BE2C (cell line): ENCODE data around the gene IER5.

ENCODE experiments used
- DNase-seq: peaks from one replicate; pipeline ENCODE4 v3.0.0-alpha.2; 2020
- H3K27me3 ChIP-seq: fragments of 250-450 bp; sonication (Bioruptor Pico); 2 replicates; pipeline ENCODE4 v1.5.1; 2020; ENCODE audit warnings: mild to moderate bottlenecking
- H3K36me3 ChIP-seq: fragments of 250-450 bp; sonication (Bioruptor Pico); 2 replicates; pipeline ENCODE4 v1.5.1; 2020; ENCODE audit warnings: mild to moderate bottlenecking
- H3K4me1 ChIP-seq: fragments of 250-450 bp; sonication (Bioruptor Pico); 2 replicates; pipeline ENCODE4 v1.5.1; 2020
- H3K4me3 ChIP-seq: 2 replicates; pipeline ENCODE4 v1.5.1; 2011; ENCODE audit warnings: low read depth, low read length
- H3K9me3 ChIP-seq: fragments of 250-450 bp; sonication (Bioruptor Pico); 2 replicates; pipeline ENCODE4 v1.5.1; 2020
- CTCF ChIP-seq: IDR thresholded peaks from 2 replicates; pipeline ENCODE4 v1.5.1; 2012; ENCODE audit warnings: mild to moderate bottlenecking, low read depth, low read length

Gene IER5

GRCh38 chr1:181092883-181093458, 4.5 kb downstream of the IER5 start:
- H3K36me3 ChIP-seq, result no peaks in the 10 kb centered on the region
- H3K9me3 ChIP-seq, result no peaks in the 10 kb centered on the region
- peaks cover 32% of the 10 kb centered on the region for H3K4me1 ChIP-seq
- DNase-seq, result no peak
- TF ChIP-seq CTCF, result no peak
- no peak overlapping the region for H3K4me3 ChIP-seq
- H3K27me3 ChIP-seq, result no peaks in the 10 kb centered on the region

- TF ChIP-seq CTCF, result no peak
- peaks cover 45% of the 10 kb centered on the region for H3K4me1 ChIP-seq
- H3K4me3 ChIP-seq, result no peak overlapping the region
- peak; percentile 54 for DNase-seq
- H3K36me3 ChIP-seq, result no peaks in the 10 kb centered on the region
- H3K27me3 ChIP-seq, result no peaks in the 10 kb centered on the region
- no peaks in the 10 kb centered on the region for H3K9me3 ChIP-seq
Observed at GRCh38 chr1:181094416-181095212, 6.1 kb downstream of the IER5 start.

- Histone ChIP-seq H3K4me1 (peaks cover 51% of the 10 kb centered on the region), H3K9me3 (no peaks in the 10 kb centered on the region), H3K27me3 (no peaks in the 10 kb centered on the region), H3K36me3 (no peaks in the 10 kb centered on the region), H3K4me3 (no peak overlapping the region)
- no peak for DNase-seq
- no peak for TF ChIP-seq CTCF
Observed at GRCh38 chr1:181095260-181095659, 6.8 kb downstream of the IER5 start.

- no peaks in the 10 kb centered on the region for H3K27me3 ChIP-seq
- peak overlapping the region; percentile 29 for H3K4me3 ChIP-seq
- no peak for TF ChIP-seq CTCF
- H3K36me3 ChIP-seq, result no peaks in the 10 kb centered on the region
- peaks cover 54% of the 10 kb centered on the region for H3K4me1 ChIP-seq
- no peak for DNase-seq
- no peaks in the 10 kb centered on the region for H3K9me3 ChIP-seq
Observed at GRCh38 chr1:181095763-181096184, 7.3 kb downstream of the IER5 start.

DNA sequence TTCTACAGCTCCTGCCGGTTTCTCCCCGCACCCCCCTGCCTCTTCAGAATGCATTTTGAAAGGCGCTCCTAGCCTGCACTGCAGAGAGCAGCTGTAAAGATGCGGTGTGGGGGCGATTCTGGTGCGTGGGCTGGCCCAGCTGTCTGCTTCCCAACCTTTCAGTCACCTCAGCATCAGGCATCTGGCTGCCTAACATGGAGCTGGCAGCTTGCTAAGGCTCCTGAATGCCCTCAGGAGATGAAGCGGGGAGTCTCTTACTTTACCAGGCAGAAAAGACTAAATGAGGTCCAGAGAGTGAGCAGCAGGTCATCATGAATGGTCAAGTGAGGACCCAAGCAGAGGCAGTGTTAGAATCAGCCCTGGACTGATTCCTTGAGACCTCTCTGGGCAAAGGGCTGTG, 8.7 kb downstream of the IER5 start:
- no peaks in the 10 kb centered on the region for H3K9me3 ChIP-seq
- H3K4me1 ChIP-seq, result peaks cover 57% of the 10 kb centered on the region
- DNase-seq, result peak; percentile 71
- H3K36me3 ChIP-seq, result no peaks in the 10 kb centered on the region
- H3K4me3 ChIP-seq, result 0 out of 2 replicates have a peak overlapping the region, but pooled peaks have one; percentile 4
- TF ChIP-seq CTCF, result no peak
- H3K27me3 ChIP-seq, result no peaks in the 10 kb centered on the region
